Measurements from ENCODE around the gene OR4K13. TPM values are rescaled to one million over a fixed set of nuclear protein-coding genes. Genes with fewer than 3 reads are reported as not detected.

The OR4K13 gene
- total and polyA plus RNA-seq, 4 donors: not detected

- Histone ChIP-seq H3K27ac (ENCODE audit: low read depth in 1 of 2, low read length in 2 of 2) (no peak within 1 kb of the TSS), H3K4me3 (ENCODE audit: low read depth in 1 of 3, low read length in 3 of 3) (no peak within 1 kb of the TSS), H3K27me3 (ENCODE audit: control insufficient read depth in 4 of 4, insufficient read depth in 4 of 4, low read length in 3 of 4) (no peaks in the 10 kb centered on the region), H3K36me3 (ENCODE audit: control insufficient read depth in 4 of 4, insufficient read depth in 3 of 4, low read depth in 1 of 4, low read length in 3 of 4) (no peaks in the 10 kb centered on the region), H3K4me1 (ENCODE audit: control insufficient read depth in 4 of 4, insufficient read depth in 4 of 4, low read length in 3 of 4) (no peaks in the 10 kb centered on the region), H3K9me3 (ENCODE audit: control insufficient read depth in 4 of 4, low read length in 3 of 4) (peaks cover 0 to 4% (median 0%) of the 10 kb centered on the region in 4 donors), H3K9ac (ENCODE audit: low read depth in 1 of 2, low read length in 2 of 2) (no peak within 1 kb of the TSS)
- DNase-seq (ENCODE audit: low spot score): no peak
- 57% methylated on average over 2 of the region's 2 CpGs for WGBS
- TF ChIP-seq HNF4A (conservative IDR thresholded peaks at IDR 0.05) (no peak), NR2F2 (IDR thresholded peaks at IDR 0.05) (no peak), CTCF (IDR thresholded peaks at IDR 0.05; ENCODE audit: low read depth, low read length, missing input control) (no peak), JUND (IDR thresholded peaks at IDR 0.05) (no peak), REST (IDR thresholded peaks at IDR 0.05) (no peak), FOXA1 (IDR thresholded peaks at IDR 0.05) (no peak), EGR1 (IDR thresholded peaks at IDR 0.05; ENCODE audit: low read depth in 2 of 2) (no peak)
These were observed 23.9 kb upstream of the OR4K13 start, which contains the start of gene OR4L1 for GRCh38 chr14:20059745-20060144. TSS of gene OR4L1 (plus strand) at chr14:20060045. CDS start at chr14:20060045, 0 bp downstream.

- no peaks in the 10 kb centered on the region for H3K36me3 ChIP-seq (ENCODE audit: control insufficient read depth in 4 of 4, insufficient read depth in 3 of 4, low read depth in 1 of 4, low read length in 3 of 4)
- H3K27ac ChIP-seq (ENCODE audit: low read depth in 1 of 2, low read length in 2 of 2): no peak overlapping the region
- H3K9me3 ChIP-seq (ENCODE audit: control insufficient read depth in 4 of 4, low read length in 3 of 4): no peaks in the 10 kb centered on the region
- H3K4me1 ChIP-seq (ENCODE audit: control insufficient read depth in 4 of 4, insufficient read depth in 4 of 4, low read length in 3 of 4): no peaks in the 10 kb centered on the region
- no peak for DNase-seq (ENCODE audit: low spot score)
- no peak overlapping the region for H3K9ac ChIP-seq (ENCODE audit: low read depth in 1 of 2, low read length in 2 of 2)
- no peaks in the 10 kb centered on the region for H3K27me3 ChIP-seq (ENCODE audit: control insufficient read depth in 4 of 4, insufficient read depth in 4 of 4, low read length in 3 of 4)
- 46% methylated on average over 1 of the region's 1 CpG for WGBS
- no peak overlapping the region for H3K4me3 ChIP-seq (ENCODE audit: low read depth in 1 of 3, low read length in 3 of 3)
- TF ChIP-seq HNF4A (conservative IDR thresholded peaks at IDR 0.05) (no peak), EGR1 (IDR thresholded peaks at IDR 0.05; ENCODE audit: low read depth in 2 of 2) (no peak), RAD21 (IDR thresholded peaks at IDR 0.05) (no peak), NR2F2 (IDR thresholded peaks at IDR 0.05) (no peak), YY1 (IDR thresholded peaks at IDR 0.05) (no peak), RXRA (IDR thresholded peaks at IDR 0.05) (no peak), FOXA1 (IDR thresholded peaks at IDR 0.05) (no peak), CTCF (IDR thresholded peaks at IDR 0.05; ENCODE audit: low read depth, low read length, missing input control) (no peak), JUND (IDR thresholded peaks at IDR 0.05) (no peak), GABPA (IDR thresholded peaks at IDR 0.05 in 1 of 2, conservative IDR thresholded peaks at IDR 0.05 in 1 of 2) (no peak), FOXA2 (IDR thresholded peaks at IDR 0.05) (no peak)
- TF ChIP-seq, protein P1, sequence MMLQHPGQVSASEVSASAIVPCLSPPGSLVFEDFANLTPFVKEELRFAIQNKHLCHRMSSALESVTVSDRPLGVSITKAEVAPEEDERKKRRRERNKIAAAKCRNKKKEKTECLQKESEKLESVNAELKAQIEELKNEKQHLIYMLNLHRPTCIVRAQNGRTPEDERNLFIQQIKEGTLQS (IDR thresholded peaks at IDR 0.05): no peak
- TF ChIP-seq, protein P2, sequence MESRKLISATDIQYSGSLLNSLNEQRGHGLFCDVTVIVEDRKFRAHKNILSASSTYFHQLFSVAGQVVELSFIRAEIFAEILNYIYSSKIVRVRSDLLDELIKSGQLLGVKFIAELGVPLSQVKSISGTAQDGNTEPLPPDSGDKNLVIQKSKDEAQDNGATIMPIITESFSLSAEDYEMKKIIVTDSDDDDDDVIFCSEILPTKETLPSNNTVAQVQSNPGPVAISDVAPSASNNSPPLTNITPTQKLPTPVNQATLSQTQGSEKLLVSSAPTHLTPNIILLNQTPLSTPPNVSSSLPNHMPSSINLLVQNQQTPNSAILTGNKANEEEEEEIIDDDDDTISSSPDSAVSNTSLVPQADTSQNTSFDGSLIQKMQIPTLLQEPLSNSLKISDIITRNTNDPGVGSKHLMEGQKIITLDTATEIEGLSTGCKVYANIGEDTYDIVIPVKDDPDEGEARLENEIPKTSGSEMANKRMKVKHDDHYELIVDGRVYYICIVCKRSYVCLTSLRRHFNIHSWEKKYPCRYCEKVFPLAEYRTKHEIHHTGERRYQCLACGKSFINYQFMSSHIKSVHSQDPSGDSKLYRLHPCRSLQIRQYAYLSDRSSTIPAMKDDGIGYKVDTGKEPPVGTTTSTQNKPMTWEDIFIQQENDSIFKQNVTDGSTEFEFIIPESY (IDR thresholded peaks at IDR 0.05): no peak
These were observed 12.4 kb upstream of the OR4K13 start for GRCh38 chr14:20048202-20048601.
